GM18909 (cell line): ENCODE data around the gene ATP5F1E.

ENCODE experiments used
- ATAC-seq: cut with Tn5 transposase; IDR thresholded peaks from one replicate; pipeline ENCODE4 v1.9.1; 2021; ENCODE audit warnings: mild to moderate bottlenecking; ENCODE audit not compliant: unreplicated experiment, poor library complexity

Gene ATP5F1E

GRCh38 chr20:58976061-58976730, 55.9 kb downstream of the ATP5F1E start:
- no peak for ATAC-seq
